Activated naive CD8-positive, alpha-beta T cell treated with anti-CD3 and anti-CD28 coated beads, Interleukin-2, amount 50 U/mL, for 24 hours (primary cell): ENCODE measurements around the gene EDEM3.
"Not testable (repeated sequence)": the region's sequence is repeated elsewhere in the genome, so short reads cannot be mapped to it uniquely, and the experiment has no call there.

Experiments used
- ATAC-seq: fragments of 150-1000 bp; cut with Tn5 transposase; one replicate; pipeline ENCODE4 v1.10.0; 2021
- DNase-seq: peaks from one replicate; pipeline ENCODE4 v3.0.0; 2021
- H3K27ac Mint-ChIP-seq: one replicate; pipeline ENCODE4 v1.8.0; 2021; ENCODE audit warnings: mild to moderate bottlenecking, mixed read lengths
- H3K27me3 Mint-ChIP-seq: one replicate; pipeline ENCODE4 v1.8.0; 2021; ENCODE audit warnings: mixed read lengths
- H3K36me3 Mint-ChIP-seq: one replicate; pipeline ENCODE4 v1.8.0; 2021; ENCODE audit warnings: low read depth, mixed read lengths
- H3K4me1 Mint-ChIP-seq: one replicate; pipeline ENCODE4 v1.8.0; 2021; ENCODE audit warnings: mixed read lengths
- H3K4me3 Mint-ChIP-seq: one replicate; pipeline ENCODE4 v1.8.0; 2021; ENCODE audit warnings: mild to moderate bottlenecking, moderate library complexity, mixed read lengths
- H3K9me3 Mint-ChIP-seq: one replicate; pipeline ENCODE4 v1.8.0; 2021; ENCODE audit warnings: mixed read lengths

The EDEM3 gene

GRCh38 chr1:184754476-184755225, at the start of gene EDEM3:
Gene EDEM3 (minus strand): TSS chr1:184754858. CDS start chr1:184754646, 212 bp downstream.
- peak within 1 kb of the TSS; percentile 91 for H3K4me3 Mint-ChIP-seq
- no peaks in the 10 kb centered on the region for H3K9me3 Mint-ChIP-seq
- ATAC-seq (peak; percentile 95), DNase-seq (peak; percentile 95)
- peaks cover 9% of the 10 kb centered on the region for H3K36me3 Mint-ChIP-seq
- peaks cover 46% of the 10 kb centered on the region for H3K4me1 Mint-ChIP-seq
- H3K27ac Mint-ChIP-seq = peak within 1 kb of the TSS; percentile 94
- no peaks in the 10 kb centered on the region for H3K27me3 Mint-ChIP-seq

GRCh38 chr1:184804220-184804619, 49.6 kb upstream of the EDEM3 start:
- Mint-ChIP-seq H3K36me3 (peaks cover 1% of the 10 kb centered on the region), H3K27ac (no peak overlapping the region), H3K4me3 (no peak overlapping the region), H3K27me3 (no peaks in the 10 kb centered on the region), H3K4me1 (peaks cover 10% of the 10 kb centered on the region), H3K9me3 (no peaks in the 10 kb centered on the region)
- DNase-seq (no peak), ATAC-seq (no peak)

GRCh38 chr1:184803180-184803492, 48.5 kb upstream of the EDEM3 start:
- Mint-ChIP-seq H3K27me3 (no peaks in the 10 kb centered on the region), H3K4me1 (peaks cover 9% of the 10 kb centered on the region), H3K27ac (no peak overlapping the region), H3K4me3 (no peak overlapping the region), H3K9me3 (no peaks in the 10 kb centered on the region), H3K36me3 (peaks cover 1% of the 10 kb centered on the region)
- ATAC-seq (no peak), DNase-seq (no peak)

GRCh38 chr1:184802354-184803179, 47.9 kb upstream of the EDEM3 start:
- Mint-ChIP-seq H3K4me3 (no peak overlapping the region), H3K4me1 (peaks cover 9% of the 10 kb centered on the region), H3K27me3 (no peaks in the 10 kb centered on the region), H3K9me3 (no peaks in the 10 kb centered on the region), H3K36me3 (peaks cover 1% of the 10 kb centered on the region), H3K27ac (no peak overlapping the region)
- ATAC-seq (no peak), DNase-seq (no peak)

- no peak overlapping the region for H3K4me3 Mint-ChIP-seq
- no peaks in the 10 kb centered on the region for H3K9me3 Mint-ChIP-seq
- H3K4me1 Mint-ChIP-seq = peaks cover 8% of the 10 kb centered on the region
- no peaks in the 10 kb centered on the region for H3K27me3 Mint-ChIP-seq
- peaks cover 1% of the 10 kb centered on the region for H3K36me3 Mint-ChIP-seq
- ATAC-seq (no peak), DNase-seq (no peak)
- H3K27ac Mint-ChIP-seq = no peak overlapping the region
Measured at GRCh38 chr1:184801503-184801902, 46.8 kb upstream of the EDEM3 start.

- Mint-ChIP-seq H3K36me3 (peaks cover 1% of the 10 kb centered on the region), H3K9me3 (no peaks in the 10 kb centered on the region), H3K27me3 (no peaks in the 10 kb centered on the region), H3K4me3 (no peak overlapping the region), H3K27ac (no peak overlapping the region), H3K4me1 (peaks cover 4% of the 10 kb centered on the region)
- no peak for ATAC-seq
- no peak for DNase-seq
Measured at GRCh38 chr1:184800876-184801275, 46.2 kb upstream of the EDEM3 start.

- no peak for ATAC-seq
- H3K27ac Mint-ChIP-seq = no peak overlapping the region
- H3K4me1 Mint-ChIP-seq = peaks cover 41% of the 10 kb centered on the region
- H3K27me3 Mint-ChIP-seq = no peaks in the 10 kb centered on the region
- no peak overlapping the region for H3K4me3 Mint-ChIP-seq
- H3K9me3 Mint-ChIP-seq = no peaks in the 10 kb centered on the region
- DNase-seq = no peak
- peaks cover 8% of the 10 kb centered on the region for H3K36me3 Mint-ChIP-seq
Measured at GRCh38 chr1:184793967-184794366, 39.3 kb upstream of the EDEM3 start.

- Mint-ChIP-seq H3K36me3 (peaks cover 8% of the 10 kb centered on the region), H3K27me3 (no peaks in the 10 kb centered on the region)
Measured at GRCh38 chr1:184792450-184792969, 37.9 kb upstream of the EDEM3 start.

GRCh38 chr1:184791550-184791900, 36.9 kb upstream of the EDEM3 start:
- Mint-ChIP-seq H3K27me3 (no peaks in the 10 kb centered on the region), H3K4me1 (peaks cover 43% of the 10 kb centered on the region), H3K4me3 (no peak overlapping the region), H3K36me3 (peaks cover 8% of the 10 kb centered on the region), H3K9me3 (no peaks in the 10 kb centered on the region), H3K27ac (peak overlapping the region; percentile 81)
- peak; percentile 69 for ATAC-seq
- DNase-seq = no peak

More at GRCh38 chr1:184792450-184792969, 37.9 kb upstream of the EDEM3 start:
- H3K4me3 Mint-ChIP-seq = no peak overlapping the region
- ATAC-seq (peak; percentile 81), DNase-seq (peak; percentile 9)
- peaks cover 43% of the 10 kb centered on the region for H3K4me1 Mint-ChIP-seq
- no peaks in the 10 kb centered on the region for H3K9me3 Mint-ChIP-seq
- H3K27ac Mint-ChIP-seq = peak overlapping the region; percentile 81

- Mint-ChIP-seq H3K27ac (peak overlapping the region; percentile 81), H3K9me3 (no peaks in the 10 kb centered on the region), H3K27me3 (no peaks in the 10 kb centered on the region)
Measured at GRCh38 chr1:184790642-184791549, 36.2 kb upstream of the EDEM3 start.

GRCh38 chr1:184789884-184790283, 35.2 kb upstream of the EDEM3 start:
- H3K27me3 Mint-ChIP-seq = no peaks in the 10 kb centered on the region
- H3K36me3 Mint-ChIP-seq = peaks cover 13% of the 10 kb centered on the region
- peaks cover 10% of the 10 kb centered on the region for H3K9me3 Mint-ChIP-seq
- H3K27ac Mint-ChIP-seq = peak overlapping the region; percentile 30
- DNase-seq = no peak
- H3K4me3 Mint-ChIP-seq = no peak overlapping the region
- ATAC-seq = no peak
- H3K4me1 Mint-ChIP-seq = peaks cover 43% of the 10 kb centered on the region

More at GRCh38 chr1:184790642-184791549, 36.2 kb upstream of the EDEM3 start:
- H3K4me3 Mint-ChIP-seq = no peak overlapping the region
- DNase-seq = no peak
- H3K4me1 Mint-ChIP-seq = peaks cover 43% of the 10 kb centered on the region
- H3K36me3 Mint-ChIP-seq = peaks cover 8% of the 10 kb centered on the region
- no peak for ATAC-seq

- Mint-ChIP-seq H3K4me1 (peaks cover 42% of the 10 kb centered on the region), H3K27ac (no peak overlapping the region), H3K9me3 (peaks cover 18% of the 10 kb centered on the region), H3K27me3 (no peaks in the 10 kb centered on the region), H3K4me3 (no peak overlapping the region), H3K36me3 (peaks cover 14% of the 10 kb centered on the region)
- no peak for ATAC-seq
- no peak for DNase-seq
Measured at GRCh38 chr1:184788970-184789369, 34.3 kb upstream of the EDEM3 start.

GRCh38 chr1:184785529-184785928, 30.9 kb upstream of the EDEM3 start:
- ATAC-seq (no peak), DNase-seq (no peak)
- H3K27me3 Mint-ChIP-seq = no peaks in the 10 kb centered on the region
- no peak overlapping the region for H3K4me3 Mint-ChIP-seq
- peaks cover 16% of the 10 kb centered on the region for H3K36me3 Mint-ChIP-seq
- peaks cover 40% of the 10 kb centered on the region for H3K9me3 Mint-ChIP-seq
- peaks cover 12% of the 10 kb centered on the region for H3K4me1 Mint-ChIP-seq
- H3K27ac Mint-ChIP-seq = no peak overlapping the region

- Mint-ChIP-seq H3K9me3 (peaks cover 40% of the 10 kb centered on the region), H3K36me3 (peaks cover 11% of the 10 kb centered on the region)
- not testable (repeated sequence) for ATAC-seq, H3K27ac Mint-ChIP-seq, H3K27me3 Mint-ChIP-seq, DNase-seq, H3K4me1 Mint-ChIP-seq, H3K4me3 Mint-ChIP-seq
Measured at GRCh38 chr1:184783723-184784122, 29.1 kb upstream of the EDEM3 start.
